HG02840 (cell line): Measurements from ENCODE around the gene RAB36.

Experiments used
- ATAC-seq: cut with Tn5 transposase; IDR thresholded peaks from one replicate; pipeline ENCODE4 v1.9.1; 2021; ENCODE audit warnings: mild to moderate bottlenecking, moderate library complexity, moderate number of reproducible peaks; ENCODE audit not compliant: unreplicated experiment, low FRiP score

Gene RAB36

GRCh38 chr22:23144932-23145877 lies at the start of gene RAB36:
RAB36 (plus strand) TSS chr22:23145477; CDS start chr22:23146617, 1,140 bp downstream.
- ATAC-seq: no peak

GRCh38 chr22:23095733-23096342 lies 49.4 kb upstream of the RAB36 start:
- ATAC-seq: no peak

GRCh38 chr22:23097412-23098229 lies 47.7 kb upstream of the RAB36 start:
- no peak for ATAC-seq

GRCh38 chr22:23098230-23098705 lies 47.0 kb upstream of the RAB36 start:
- ATAC-seq: no peak

GRCh38 chr22:23098718-23099530 lies 46.4 kb upstream of the RAB36 start:
- no peak for ATAC-seq

- no peak for ATAC-seq
These were observed 45.8 kb upstream of the RAB36 start for GRCh38 chr22:23099531-23099804.

GRCh38 chr22:23100124-23100801 lies 45.0 kb upstream of the RAB36 start:
- ATAC-seq: no peak

GRCh38 chr22:23101524-23101923 lies 43.8 kb upstream of the RAB36 start:
- ATAC-seq: no peak

GRCh38 chr22:23102002-23102655 lies 43.1 kb upstream of the RAB36 start:
- no peak for ATAC-seq

- ATAC-seq: no peak
These were observed 42.5 kb upstream of the RAB36 start for GRCh38 chr22:23102776-23103175.

- no peak for ATAC-seq
These were observed 41.9 kb upstream of the RAB36 start for GRCh38 chr22:23103199-23103954.

- ATAC-seq: no peak
These were observed 40.9 kb upstream of the RAB36 start for GRCh38 chr22:23104187-23104971.

- ATAC-seq: no peak
These were observed 40.0 kb upstream of the RAB36 start for GRCh38 chr22:23105304-23105703.

GRCh38 chr22:23105919-23106318 lies 39.4 kb upstream of the RAB36 start:
- ATAC-seq: no peak

- no peak for ATAC-seq
These were observed 38.9 kb upstream of the RAB36 start for GRCh38 chr22:23106344-23106743.

- ATAC-seq: no peak
These were observed 38.3 kb upstream of the RAB36 start for GRCh38 chr22:23106906-23107367.

GRCh38 chr22:23107487-23108248 lies 37.6 kb upstream of the RAB36 start:
- ATAC-seq: no peak
